SK-N-MC (cell line): Measurements from ENCODE around the gene RNPS1.

Source experiments
- DNase-seq: peaks from one replicate; pipeline ENCODE4 v3.0.0-alpha.2; 2011; ENCODE audit warnings: low read depth, low spot score
- H3K27ac ChIP-seq: fragments of 200-600 bp; sonication (generic); 2 replicates; pipeline ENCODE4 v1.5.1; 2016; ENCODE audit warnings: mixed run types
- H3K36me3 ChIP-seq: fragments of 200-600 bp; sonication (generic); 2 replicates; pipeline ENCODE4 v1.6.1; 2017; ENCODE audit warnings: antibody characterized with exemption, low read length, mixed read lengths; ENCODE audit not compliant: insufficient read depth
- H3K4me3 ChIP-seq: fragments of 200-600 bp; sonication (generic); 2 replicates; pipeline ENCODE4 v1.5.1; 2016
- H3K9ac ChIP-seq: fragments of 200-600 bp; sonication (generic); 2 replicates; pipeline ENCODE4 v1.8.0; 2017; ENCODE audit warnings: mixed run types, mixed read lengths; ENCODE audit not compliant: insufficient read length
- H3K9me3 ChIP-seq: fragments of 200-600 bp; sonication (generic); 2 replicates; pipeline ENCODE4 v1.6.1; 2017; ENCODE audit warnings: low read depth, mild to moderate bottlenecking, antibody characterized with exemption, low read length, moderate library complexity, mixed read lengths
- EZH2 ChIP-seq: fragments of 200-600 bp; sonication (generic); IDR thresholded peaks from one replicate; pipeline ENCODE4 v1.6.1; 2017; ENCODE audit warnings: antibody characterized with exemption
- FOXP2 ChIP-seq: optimal IDR thresholded peaks from 2 replicates; pipeline ENCODE3; 2011; ENCODE audit warnings: mild to moderate bottlenecking, moderate library complexity; ENCODE audit not compliant: insufficient read depth; ENCODE audit errors: extremely low read length, control extremely low read depth
- POLR2AphosphoS5 ChIP-seq: IDR thresholded peaks from 2 replicates; pipeline ENCODE4 v1.6.1; 2012; ENCODE audit warnings: mild to moderate bottlenecking, low read depth, low read length, borderline replicate concordance

Gene RNPS1, protein sequence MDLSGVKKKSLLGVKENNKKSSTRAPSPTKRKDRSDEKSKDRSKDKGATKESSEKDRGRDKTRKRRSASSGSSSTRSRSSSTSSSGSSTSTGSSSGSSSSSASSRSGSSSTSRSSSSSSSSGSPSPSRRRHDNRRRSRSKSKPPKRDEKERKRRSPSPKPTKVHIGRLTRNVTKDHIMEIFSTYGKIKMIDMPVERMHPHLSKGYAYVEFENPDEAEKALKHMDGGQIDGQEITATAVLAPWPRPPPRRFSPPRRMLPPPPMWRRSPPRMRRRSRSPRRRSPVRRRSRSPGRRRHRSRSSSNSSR

DNA sequence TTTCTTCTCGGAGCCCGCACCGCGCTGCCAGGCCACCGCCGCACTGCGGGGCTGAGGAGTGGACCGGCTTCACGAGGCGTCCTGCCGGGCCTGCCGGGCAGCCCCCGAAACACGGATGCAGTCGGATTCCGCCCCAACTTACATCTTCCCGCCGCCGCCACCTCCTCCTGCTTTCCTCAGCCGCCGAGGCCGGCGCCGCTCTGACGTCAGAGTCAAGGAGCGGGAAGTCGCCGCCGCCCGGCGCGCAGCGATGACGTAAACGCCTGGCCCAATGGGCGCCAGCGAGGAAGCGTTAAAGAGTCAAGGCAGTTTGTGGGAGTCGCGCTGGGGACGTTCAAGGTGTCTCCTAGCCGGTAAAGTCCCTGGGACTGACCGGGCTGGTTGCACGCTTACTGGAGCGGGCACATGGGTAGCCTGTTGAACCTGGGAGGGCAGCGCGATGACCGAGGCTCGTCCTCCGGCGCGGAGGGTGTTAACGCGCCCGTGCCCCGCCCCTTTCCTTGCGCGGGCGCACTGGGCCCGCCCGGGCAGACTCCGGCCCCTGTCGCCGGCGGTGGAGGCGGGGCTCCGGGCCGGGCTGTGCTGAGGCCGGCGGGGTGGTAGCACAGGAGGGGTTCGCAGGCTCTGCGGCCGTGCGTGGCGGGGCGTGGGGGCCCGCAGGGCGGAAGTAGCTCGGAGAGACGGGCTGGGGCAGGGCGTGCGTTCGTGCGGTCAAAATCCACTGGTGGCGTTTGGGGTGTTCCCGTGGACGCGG, at the start of gene RNPS1:
RNPS1 (minus strand) TSS at position 214 of the 754 bp plus-strand sequence. CDS start 3,483 bp downstream, outside the sequence.
- Histone ChIP-seq H3K9me3 (no peaks in the 10 kb centered on the region), H3K27ac (peak within 1 kb of the TSS; percentile 91), H3K9ac (peak within 1 kb of the TSS; percentile 97), H3K36me3 (peaks cover 35% of the 10 kb centered on the region), H3K4me3 (peak within 1 kb of the TSS; percentile 94)
- TF ChIP-seq FOXP2 = peak; percentile 8
- peak; percentile 93 for TF ChIP-seq POLR2AphosphoS5
- TF ChIP-seq EZH2 = no peak
- DNase-seq = peak; percentile 62

DNA sequence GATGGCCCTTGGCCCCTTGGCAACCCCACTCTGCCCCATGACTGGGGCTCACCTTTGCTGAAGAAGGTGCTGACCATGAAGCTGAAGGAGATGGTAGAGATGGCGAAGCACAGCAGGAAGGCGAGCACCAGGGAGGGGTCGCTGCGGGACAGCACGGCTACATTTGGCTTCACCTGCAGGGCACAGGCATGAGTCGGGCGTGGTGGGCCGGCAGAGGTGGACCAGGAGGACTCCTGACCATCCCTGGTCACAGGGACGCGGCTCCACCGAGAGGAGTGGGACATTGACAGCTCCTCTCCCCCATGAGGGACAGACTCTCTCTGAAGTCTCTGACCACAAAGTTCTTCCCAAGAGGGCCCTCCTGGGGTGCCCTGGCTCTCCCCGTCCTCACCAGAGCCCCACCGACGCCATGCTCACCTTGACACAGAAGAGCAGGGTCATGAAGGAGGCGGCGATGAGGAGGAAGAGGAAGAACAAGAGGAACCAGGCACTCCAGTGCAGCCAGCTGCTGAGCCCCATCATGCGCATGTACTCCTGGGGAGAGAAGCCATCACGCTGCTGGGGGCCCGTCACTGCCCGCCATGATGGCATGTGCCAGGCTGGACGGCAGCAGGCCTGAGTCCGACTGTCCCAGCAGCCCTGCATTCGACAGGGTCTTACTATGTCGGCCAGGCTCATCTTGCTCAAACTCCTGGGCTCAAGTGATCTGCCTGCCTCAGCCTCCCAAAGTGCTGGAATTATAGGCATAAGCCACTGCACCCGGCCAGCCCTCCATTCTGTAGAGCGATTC, 49.5 kb upstream of the RNPS1 start:
- no peak for DNase-seq
- Histone ChIP-seq H3K36me3 (no peaks in the 10 kb centered on the region), H3K4me3 (no peak overlapping the region), H3K27ac (no peak overlapping the region), H3K9ac (no peak overlapping the region), H3K9me3 (no peaks in the 10 kb centered on the region)
- TF ChIP-seq FOXP2 (no peak), EZH2 (no peak), POLR2AphosphoS5 (no peak)

DNA sequence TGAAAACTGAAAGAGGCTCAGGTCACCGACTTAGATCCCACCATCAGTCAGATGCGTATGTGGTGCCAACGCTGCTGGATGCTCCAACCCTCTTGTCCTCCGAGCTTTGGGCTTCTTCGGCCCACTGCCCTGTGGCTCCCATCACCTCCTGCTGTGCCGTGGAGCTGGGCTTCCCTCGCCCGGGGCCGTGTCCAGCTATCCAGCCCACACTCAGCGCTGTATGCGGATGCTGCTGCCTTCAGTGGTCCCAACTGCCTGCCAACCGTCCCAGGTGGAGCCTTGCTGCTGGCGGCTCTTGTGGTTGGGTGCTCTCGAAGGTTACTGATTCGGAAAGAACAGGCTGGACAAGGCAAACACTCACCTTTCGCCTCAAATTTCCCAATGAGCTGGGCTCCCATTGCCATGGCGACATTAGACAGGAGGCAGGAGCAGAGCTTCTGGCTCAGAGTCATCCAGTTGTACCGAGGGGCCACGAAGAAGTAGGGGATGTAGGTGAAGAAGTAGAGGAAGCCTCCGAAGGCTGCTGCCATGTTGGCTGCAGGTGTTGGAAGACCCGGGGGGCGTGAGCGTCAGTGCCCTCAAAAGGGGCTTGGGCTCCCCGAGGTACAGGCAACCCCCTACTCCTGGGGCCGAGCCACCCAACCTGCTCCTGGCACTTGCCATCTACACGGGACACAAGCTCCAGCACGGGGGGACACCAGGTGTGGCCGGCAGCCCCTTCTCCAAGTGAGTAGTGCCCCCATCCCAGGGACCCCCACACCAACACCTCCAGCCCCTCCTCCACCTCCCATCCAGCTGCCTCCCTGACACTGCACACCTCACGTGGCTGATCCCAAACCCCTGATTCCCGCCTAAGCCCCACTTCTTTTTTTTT, 40.4 kb upstream of the RNPS1 start:
- no peak overlapping the region for H3K9ac ChIP-seq
- no peak for DNase-seq
- no peaks in the 10 kb centered on the region for H3K9me3 ChIP-seq
- TF ChIP-seq EZH2 (no peak), FOXP2 (no peak), POLR2AphosphoS5 (no peak)
- no peak overlapping the region for H3K4me3 ChIP-seq
- H3K36me3 ChIP-seq = no peaks in the 10 kb centered on the region
- H3K27ac ChIP-seq = no peak overlapping the region

DNA sequence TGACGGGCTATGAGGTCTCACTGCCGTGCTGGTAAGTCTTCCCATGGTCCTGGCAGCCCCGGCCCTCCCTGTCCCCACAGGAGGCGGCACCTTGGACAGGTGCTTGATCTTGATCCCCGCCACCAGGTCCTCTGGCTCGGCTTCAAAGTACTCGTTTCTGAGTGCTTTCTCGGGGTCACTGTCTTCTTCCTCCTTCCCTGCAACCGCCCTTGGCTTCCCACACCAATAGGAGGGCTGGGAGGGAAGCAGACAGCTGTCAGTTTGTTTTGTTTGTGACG, 31.9 kb upstream of the RNPS1 start:
- Histone ChIP-seq H3K4me3 (no peak overlapping the region), H3K9me3 (no peaks in the 10 kb centered on the region), H3K36me3 (no peaks in the 10 kb centered on the region), H3K27ac (no peak overlapping the region), H3K9ac (no peak overlapping the region)
- TF ChIP-seq FOXP2 (no peak), POLR2AphosphoS5 (no peak), EZH2 (no peak)
- no peak for DNase-seq

DNA sequence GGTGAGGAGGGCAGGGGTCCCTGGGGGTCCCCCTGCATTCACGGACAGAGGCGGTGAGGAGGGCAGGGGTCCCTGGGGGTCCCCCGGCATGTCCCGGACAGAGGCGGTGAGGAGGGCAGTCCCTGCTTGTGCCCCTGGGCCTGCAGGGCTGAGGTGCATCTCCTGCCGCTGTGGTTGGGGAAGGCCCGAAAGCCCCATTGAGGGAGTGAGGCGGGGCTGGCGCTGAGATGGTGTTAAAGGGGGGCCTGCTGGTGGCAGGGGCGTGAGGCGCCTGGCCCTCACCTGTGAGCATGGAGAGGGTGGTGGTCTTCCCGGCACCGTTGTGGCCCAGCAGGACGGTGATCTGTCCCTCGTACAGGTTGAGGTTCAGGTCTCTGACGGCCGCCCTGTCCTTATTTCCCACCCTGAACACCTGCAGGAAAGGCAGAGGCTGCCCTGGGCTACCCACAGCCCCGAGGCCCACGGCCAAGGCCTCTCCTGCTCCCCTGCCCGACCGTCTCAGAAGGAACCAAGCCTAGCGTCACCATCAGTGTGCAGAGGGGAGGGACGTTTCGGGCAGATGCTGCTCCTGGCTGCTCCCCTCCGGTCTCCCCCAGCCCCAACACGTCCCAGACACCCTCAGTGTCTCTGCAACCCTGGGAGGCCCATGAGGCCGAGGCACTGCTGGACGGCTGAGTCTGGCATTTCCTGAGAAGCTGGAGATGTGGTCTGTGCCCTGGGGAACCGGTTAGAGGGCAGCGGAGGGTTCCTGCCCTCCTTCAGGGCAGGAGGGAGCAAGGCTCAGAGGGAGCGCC, 31.4 kb upstream of the RNPS1 start:
- H3K9ac ChIP-seq = no peak overlapping the region

DNA sequence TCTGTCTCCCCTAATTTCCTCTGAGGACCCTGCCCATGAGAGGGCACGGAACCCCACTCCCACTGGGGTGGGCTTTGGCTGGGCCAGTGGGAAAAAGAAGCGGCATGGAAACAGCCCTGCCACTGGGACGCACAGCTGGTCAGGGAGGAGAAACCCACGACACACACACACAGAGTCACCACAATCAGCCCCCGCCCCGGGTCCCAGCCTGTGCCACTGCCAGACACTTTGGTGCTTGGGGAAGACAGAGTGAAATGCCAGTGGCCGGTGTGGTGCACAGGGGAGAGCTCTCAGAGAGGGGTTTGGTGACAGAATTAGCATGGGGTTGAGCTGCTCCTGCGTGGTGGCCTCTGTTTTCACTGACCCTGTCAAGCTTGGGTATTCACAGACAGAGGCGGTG, 30.7 kb upstream of the RNPS1 start:
- Histone ChIP-seq H3K4me3 (no peak overlapping the region), H3K36me3 (no peaks in the 10 kb centered on the region), H3K9me3 (no peaks in the 10 kb centered on the region), H3K9ac (no peak overlapping the region), H3K27ac (no peak overlapping the region)
- DNase-seq = no peak
- no peak for TF ChIP-seq POLR2AphosphoS5
- no peak for TF ChIP-seq FOXP2
- no peak for TF ChIP-seq EZH2

More for the DNA sequence above, 31.4 kb upstream of the RNPS1 start:
- DNase-seq = no peak
- H3K27ac ChIP-seq = no peak overlapping the region
- no peak overlapping the region for H3K4me3 ChIP-seq
- H3K36me3 ChIP-seq = no peaks in the 10 kb centered on the region
- no peaks in the 10 kb centered on the region for H3K9me3 ChIP-seq
- TF ChIP-seq FOXP2 (no peak), EZH2 (no peak), POLR2AphosphoS5 (no peak)

DNA sequence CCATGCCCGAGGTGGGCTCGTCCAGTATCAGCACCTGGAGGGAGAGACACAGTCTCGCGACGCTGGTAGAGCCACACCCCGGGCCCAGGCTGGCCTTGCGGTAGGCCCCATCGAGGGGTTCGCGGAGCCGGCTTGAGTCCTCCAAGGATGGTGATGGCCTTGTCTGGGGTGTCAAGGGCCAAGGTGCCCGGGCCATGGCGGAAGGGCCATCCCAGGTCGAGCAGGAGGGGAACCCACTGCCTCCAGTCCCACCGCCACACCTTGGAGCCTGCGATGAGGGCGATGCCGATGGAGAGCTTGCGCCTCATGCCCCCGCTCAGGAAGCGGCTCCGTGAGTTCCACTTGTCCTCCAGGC, 29.6 kb upstream of the RNPS1 start:
- no peaks in the 10 kb centered on the region for H3K36me3 ChIP-seq
- TF ChIP-seq EZH2 (no peak), POLR2AphosphoS5 (no peak), FOXP2 (no peak)
- no peak for DNase-seq
- H3K9me3 ChIP-seq = no peaks in the 10 kb centered on the region
- H3K27ac ChIP-seq = no peak overlapping the region
- H3K4me3 ChIP-seq = no peak overlapping the region
- no peak overlapping the region for H3K9ac ChIP-seq
